SU-DHL-6 (cell line): ENCODE measurements around the gene MBOAT1.

Source experiments
- H2AFZ ChIP-seq: fragments of 200-600 bp; sonication (generic); 2 replicates; pipeline ENCODE4 v1.6.1; 2014; ENCODE audit warnings: low read depth, mild to moderate bottlenecking, moderate library complexity, mixed read lengths, antibody characterized with exemption, low read length; ENCODE audit not compliant: severe bottlenecking
- H3F3A ChIP-seq: fragments of 200-600 bp; shearing (Covaris generic); 2 replicates; pipeline ENCODE4 v1.6.0; 2016; ENCODE audit warnings: antibody characterized with exemption, mild to moderate bottlenecking; ENCODE audit not compliant: insufficient read depth
- H3K27ac ChIP-seq: fragments of 200-600 bp; sonication (generic); 2 replicates; pipeline ENCODE4 v1.5.1; 2016; ENCODE audit warnings: low read depth, mild to moderate bottlenecking, low read length, moderate library complexity, mixed read lengths
- H3K27me3 ChIP-seq: fragments of 200-600 bp; sonication (generic), shearing (Covaris generic); 2 replicates; pipeline ENCODE4 v1.6.0; 2014; ENCODE audit warnings: mild to moderate bottlenecking, low read length
- H3K36me3 ChIP-seq: fragments of 200-600 bp; sonication (generic); 2 replicates; pipeline ENCODE4 v1.6.1; 2014; ENCODE audit warnings: mild to moderate bottlenecking, low read length, mixed read lengths
- H3K4me2 ChIP-seq: fragments of 300-600, 200-600 bp; shearing (Covaris generic), sonication (generic); 2 replicates; pipeline ENCODE4 v1.6.0; 2014; ENCODE audit warnings: low read length, low read depth, mild to moderate bottlenecking; ENCODE audit not compliant: poor library complexity, severe bottlenecking
- H3K4me3 ChIP-seq: fragments of 200-600 bp; sonication (generic); 2 replicates; pipeline ENCODE4 v1.5.1; 2014; ENCODE audit warnings: antibody characterized with exemption, low read length, mild to moderate bottlenecking, mixed read lengths; ENCODE audit not compliant: insufficient read depth, poor library complexity, severe bottlenecking
- H3K79me2 ChIP-seq: fragments of 200-600 bp; sonication (generic); 2 replicates; pipeline ENCODE4 v1.6.1; 2014; ENCODE audit warnings: mild to moderate bottlenecking, low read length, moderate library complexity; ENCODE audit not compliant: insufficient read depth
- H3K9ac ChIP-seq: fragments of 200-600 bp; sonication (generic); 2 replicates; pipeline ENCODE4 v1.7.0; 2014; ENCODE audit warnings: mild to moderate bottlenecking, low read length
- H3K9me2 ChIP-seq: fragments of 200-600 bp; sonication (generic); replicated peaks from 2 replicates; pipeline ENCODE4 v1.6.1; 2014; ENCODE audit warnings: low read length; ENCODE audit not compliant: insufficient read depth
- H3K9me3 ChIP-seq: fragments of 200-600 bp; sonication (generic); 2 replicates; pipeline ENCODE4 v1.6.1; 2014; ENCODE audit warnings: low read length, mixed read lengths; ENCODE audit not compliant: insufficient read depth
- H4K20me1 ChIP-seq: fragments of 200-600 bp; sonication (generic); 2 replicates; pipeline ENCODE4 v1.6.1; 2014; ENCODE audit warnings: low read depth, mild to moderate bottlenecking, antibody characterized with exemption, low read length, moderate library complexity, mixed read lengths
- EZH2phosphoT487 ChIP-seq: fragments of 200-600 bp; sonication (generic), shearing (Covaris generic); conservative IDR thresholded peaks from 2 replicates; pipeline ENCODE4 v1.6.1; 2018; ENCODE audit warnings: mild to moderate bottlenecking, antibody characterized with exemption, low read length, moderate library complexity, mixed read lengths
- TF ChIP-seq, protein P1 (sequence below): fragments of 200-600 bp; sonication (generic); IDR thresholded peaks from one replicate; pipeline ENCODE4 v1.5.1; 2017; ENCODE audit warnings: antibody characterized with exemption, mild to moderate bottlenecking, low read length, moderate library complexity; ENCODE audit not compliant: insufficient read depth, poor library complexity, severe bottlenecking

The MBOAT1 gene

DNA sequence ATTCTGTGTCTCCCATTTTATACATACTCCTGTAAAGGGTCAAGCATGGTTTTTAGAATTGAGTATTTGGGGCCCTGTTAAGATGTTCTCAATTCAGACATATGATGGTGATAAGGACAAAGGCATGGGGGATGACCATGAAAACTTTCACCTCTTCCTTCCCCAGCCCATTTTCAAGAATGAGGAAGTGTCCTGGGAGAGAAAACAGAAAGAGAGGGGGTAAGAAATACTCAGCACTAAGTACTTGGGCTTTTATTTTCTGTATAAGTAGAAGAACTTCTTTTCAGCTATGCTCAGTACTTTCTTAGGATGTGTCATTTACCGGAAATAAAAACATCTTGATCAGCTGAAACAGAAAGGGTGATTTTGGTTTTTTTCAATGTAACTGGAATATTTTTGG, 10.9 kb upstream of the MBOAT1 start:
- H3K9me2 ChIP-seq, result no peaks in the 10 kb centered on the region; the same call in 1 of the 2 replicates
- no peak overlapping the region for H3K9ac ChIP-seq
- no peak for TF ChIP-seq EZH2phosphoT487
- TF ChIP-seq, protein P1, sequence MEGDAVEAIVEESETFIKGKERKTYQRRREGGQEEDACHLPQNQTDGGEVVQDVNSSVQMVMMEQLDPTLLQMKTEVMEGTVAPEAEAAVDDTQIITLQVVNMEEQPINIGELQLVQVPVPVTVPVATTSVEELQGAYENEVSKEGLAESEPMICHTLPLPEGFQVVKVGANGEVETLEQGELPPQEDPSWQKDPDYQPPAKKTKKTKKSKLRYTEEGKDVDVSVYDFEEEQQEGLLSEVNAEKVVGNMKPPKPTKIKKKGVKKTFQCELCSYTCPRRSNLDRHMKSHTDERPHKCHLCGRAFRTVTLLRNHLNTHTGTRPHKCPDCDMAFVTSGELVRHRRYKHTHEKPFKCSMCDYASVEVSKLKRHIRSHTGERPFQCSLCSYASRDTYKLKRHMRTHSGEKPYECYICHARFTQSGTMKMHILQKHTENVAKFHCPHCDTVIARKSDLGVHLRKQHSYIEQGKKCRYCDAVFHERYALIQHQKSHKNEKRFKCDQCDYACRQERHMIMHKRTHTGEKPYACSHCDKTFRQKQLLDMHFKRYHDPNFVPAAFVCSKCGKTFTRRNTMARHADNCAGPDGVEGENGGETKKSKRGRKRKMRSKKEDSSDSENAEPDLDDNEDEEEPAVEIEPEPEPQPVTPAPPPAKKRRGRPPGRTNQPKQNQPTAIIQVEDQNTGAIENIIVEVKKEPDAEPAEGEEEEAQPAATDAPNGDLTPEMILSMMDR, result no peak
- H3K4me3 ChIP-seq, result no peak overlapping the region
- H3K4me2 ChIP-seq, result no peak overlapping the region
- no peaks in the 10 kb centered on the region for H3K27me3 ChIP-seq
- H3K79me2 ChIP-seq, result no peaks in the 10 kb centered on the region
- H3F3A ChIP-seq, result no peaks in the 10 kb centered on the region
- H4K20me1 ChIP-seq, result no peaks in the 10 kb centered on the region
- H3K36me3 ChIP-seq, result no peaks in the 10 kb centered on the region
- H3K9me3 ChIP-seq, result no peaks in the 10 kb centered on the region
- H2AFZ ChIP-seq, result no peak overlapping the region
- no peak overlapping the region for H3K27ac ChIP-seq

DNA sequence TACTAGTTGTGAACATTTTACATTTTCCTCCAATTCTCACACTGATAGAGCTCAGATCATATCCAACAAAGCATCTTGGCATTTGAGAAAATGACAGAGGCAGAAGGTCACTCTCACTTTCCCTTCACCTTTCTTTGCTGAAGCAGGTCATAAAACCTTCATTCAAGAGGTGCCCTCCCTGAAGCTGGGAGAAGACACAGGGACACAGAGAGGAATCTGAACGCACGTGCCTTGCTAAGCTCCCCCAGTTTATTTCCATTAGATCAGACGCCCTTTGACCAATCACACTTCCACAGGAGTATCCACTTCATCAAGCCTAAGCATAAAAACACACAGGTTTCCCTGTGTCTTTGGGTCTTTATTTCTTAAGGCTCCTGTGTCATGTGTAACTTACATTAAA, 9.2 kb upstream of the MBOAT1 start:
- TF ChIP-seq EZH2phosphoT487, result no peak
- TF ChIP-seq, protein P1, result no peak
- Histone ChIP-seq H3K4me3 (no peak overlapping the region), H3K4me2 (no peak overlapping the region), H3K9me3 (no peaks in the 10 kb centered on the region), H3K9me2 (no peaks in the 10 kb centered on the region; the same call in 1 of the 2 replicates), H3K27ac (no peak overlapping the region), H4K20me1 (no peaks in the 10 kb centered on the region), H2AFZ (no peak overlapping the region), H3K36me3 (no peaks in the 10 kb centered on the region), H3F3A (no peaks in the 10 kb centered on the region), H3K27me3 (no peaks in the 10 kb centered on the region), H3K79me2 (no peaks in the 10 kb centered on the region), H3K9ac (no peak overlapping the region)

DNA sequence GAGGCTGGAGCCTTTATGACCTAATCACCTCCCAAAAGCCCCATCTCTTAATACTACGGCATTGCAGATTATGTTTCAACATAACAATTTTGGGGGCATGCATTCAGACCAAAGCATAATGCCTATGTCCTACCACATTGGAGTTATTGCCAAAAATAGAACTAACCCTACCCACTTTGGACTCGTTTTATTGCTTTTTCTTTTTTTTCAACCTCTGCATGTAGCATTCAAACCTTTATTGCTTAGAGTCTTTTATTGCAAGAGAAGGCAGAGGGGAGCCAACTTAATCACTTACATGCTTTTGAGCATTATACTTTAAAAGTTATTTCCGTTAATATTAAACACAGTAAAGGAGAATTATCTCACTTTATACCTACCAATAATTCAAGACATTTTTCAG, 8.1 kb upstream of the MBOAT1 start:
- no peak overlapping the region for H3K4me2 ChIP-seq
- no peaks in the 10 kb centered on the region; the same call in 1 of the 2 replicates for H3K9me2 ChIP-seq
- no peaks in the 10 kb centered on the region for H3F3A ChIP-seq
- no peaks in the 10 kb centered on the region for H3K9me3 ChIP-seq
- no peaks in the 10 kb centered on the region for H4K20me1 ChIP-seq
- H2AFZ ChIP-seq, result no peak overlapping the region
- H3K79me2 ChIP-seq, result no peaks in the 10 kb centered on the region
- no peak overlapping the region for H3K4me3 ChIP-seq
- no peak overlapping the region for H3K9ac ChIP-seq
- H3K36me3 ChIP-seq, result no peaks in the 10 kb centered on the region
- H3K27me3 ChIP-seq, result no peaks in the 10 kb centered on the region
- H3K27ac ChIP-seq, result no peak overlapping the region
- no peak for TF ChIP-seq EZH2phosphoT487
- TF ChIP-seq, protein P1, result no peak
